GM21526 (cell line): ENCODE data around the gene LST1.
"Not testable (repeated sequence)": the region's sequence is repeated elsewhere in the genome, so short reads cannot be mapped to it uniquely, and the experiment has no call there.

Experiments used
- ATAC-seq: cut with Tn5 transposase; IDR thresholded peaks from one replicate; pipeline ENCODE4 v1.9.1; 2021; ENCODE audit warnings: moderate library complexity; ENCODE audit not compliant: unreplicated experiment, low FRiP score

LST1 gene

DNA sequence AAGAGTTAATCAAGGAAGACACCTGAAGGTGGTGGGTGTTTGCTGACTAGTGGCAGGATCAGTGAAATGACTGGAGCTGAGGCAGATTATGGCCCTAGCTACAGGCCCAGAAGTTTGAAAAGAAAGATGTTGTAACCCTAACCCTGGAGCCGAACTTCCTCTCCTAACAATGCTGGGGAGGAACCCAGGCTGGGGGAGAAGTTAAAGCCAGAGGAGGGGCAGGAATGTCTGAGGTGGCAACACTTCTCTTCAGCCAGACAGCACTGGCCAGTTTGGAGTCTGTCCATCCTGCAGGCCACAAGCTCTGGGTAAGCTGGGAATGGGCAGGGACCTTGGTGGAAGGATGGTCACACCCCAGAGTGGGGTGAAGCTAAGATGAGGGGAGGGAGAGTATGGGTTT is at the start of gene LST1:
TSS of gene LST1 (plus strand) at position 270 of the 400 bp plus-strand sequence. CDS start 1,023 bp downstream, outside the sequence.
- no peak for ATAC-seq

GRCh38 chr6:31538805-31539400 is 47.2 kb upstream of the LST1 start:
- ATAC-seq: no peak

DNA sequence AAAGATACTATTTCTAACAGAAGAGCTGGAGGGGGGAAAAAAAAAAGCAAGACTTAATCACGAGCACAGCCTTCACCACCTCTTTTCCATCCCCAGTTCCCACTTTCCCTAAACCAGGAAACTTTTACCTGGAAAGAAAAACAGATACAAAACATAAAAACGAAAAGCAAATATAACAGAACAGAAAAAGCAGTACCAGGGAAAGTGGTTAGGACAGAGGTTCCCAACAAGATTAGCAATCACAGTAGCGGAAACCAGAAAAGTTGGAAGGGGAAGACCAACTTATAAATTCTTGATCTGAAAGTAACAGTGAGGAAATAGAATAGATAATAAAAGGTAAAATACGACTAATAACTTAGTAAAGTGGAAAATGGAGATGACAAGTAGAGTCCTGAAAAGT is 45.4 kb upstream of the LST1 start:
- no peak for ATAC-seq

GRCh38 chr6:31541059-31541657 is 44.9 kb upstream of the LST1 start:
- ATAC-seq: no peak

DNA sequence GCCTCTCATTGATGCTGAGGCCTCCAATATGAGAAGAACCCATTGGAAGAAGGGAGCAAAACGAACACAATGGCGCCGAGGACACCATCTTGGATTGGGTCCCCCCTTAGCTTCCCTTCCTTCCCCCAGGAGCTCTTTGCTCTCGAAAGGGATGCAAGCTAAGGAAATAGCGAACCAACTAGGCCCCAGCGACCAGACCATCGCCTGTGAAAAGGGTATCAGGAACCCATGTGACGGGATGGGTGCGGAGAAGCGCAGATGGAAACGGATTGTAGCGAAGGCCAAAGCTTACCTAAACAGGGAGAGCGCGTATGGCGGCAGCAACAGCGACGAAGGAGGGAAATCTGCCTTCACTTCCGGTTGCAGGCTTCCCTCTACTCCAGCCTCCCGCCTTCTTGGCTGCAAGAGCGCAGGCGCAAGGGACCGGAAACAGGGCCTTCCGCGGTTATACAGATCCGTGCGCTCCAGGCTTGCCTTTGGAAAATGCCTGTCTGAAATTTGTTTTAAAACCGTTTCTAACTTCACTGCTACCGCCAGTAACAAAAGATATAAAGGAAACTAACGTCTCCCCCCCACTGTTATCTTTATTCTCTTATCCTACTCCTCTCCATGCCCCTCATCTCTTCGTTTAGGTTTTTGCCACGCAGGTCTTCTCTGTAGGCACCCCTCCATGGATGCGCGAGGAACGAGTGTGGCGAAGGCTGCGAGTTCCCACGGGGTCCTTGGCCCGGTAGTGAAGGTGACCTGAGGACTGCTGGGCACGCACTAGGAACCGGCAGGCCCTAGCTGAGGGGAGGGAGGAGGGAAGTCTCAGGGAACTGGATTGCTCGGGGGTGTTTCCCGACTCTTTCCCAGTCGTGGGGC is 44.2 kb upstream of the LST1 start, which contains the start of gene DDX39B:
TSS of gene DDX39B (minus strand) at position 346 of the 864 bp plus-strand sequence. CDS start 1,471 bp downstream, outside the sequence.
- ATAC-seq: peak; percentile 43

GRCh38 chr6:31543639-31544038 is 42.4 kb upstream of the LST1 start:
- no peak for ATAC-seq

GRCh38 chr6:31544676-31545075 is 41.4 kb upstream of the LST1 start:
- no peak for ATAC-seq

DNA sequence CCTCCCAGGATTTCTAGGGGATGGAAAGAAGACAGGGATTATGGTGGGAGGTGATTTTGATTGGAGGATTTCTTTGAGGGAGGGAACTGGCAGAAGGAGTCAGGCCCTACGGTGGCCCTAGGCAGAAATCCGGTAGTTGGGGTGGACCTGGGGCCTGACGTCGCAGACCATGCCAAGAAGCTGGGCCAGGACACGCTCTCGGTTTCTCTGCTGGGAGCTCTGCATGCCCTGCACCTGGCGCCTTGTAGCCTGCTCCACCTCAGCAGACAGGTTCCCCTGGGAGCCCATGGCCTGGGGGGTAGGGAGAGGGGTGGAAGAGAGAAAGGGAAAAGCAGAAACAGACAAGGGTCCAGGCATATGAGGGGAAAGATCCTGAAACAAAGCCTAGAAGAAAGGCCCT is 40.8 kb upstream of the LST1 start:
- no peak for ATAC-seq

GRCh38 chr6:31546339-31546957 is 39.6 kb upstream of the LST1 start, which contains the start of gene ATP6V1G2:
ATP6V1G2 (minus strand) TSS chr6:31546608; CDS start chr6:31546559, 49 bp downstream.
- ATAC-seq: no peak

DNA sequence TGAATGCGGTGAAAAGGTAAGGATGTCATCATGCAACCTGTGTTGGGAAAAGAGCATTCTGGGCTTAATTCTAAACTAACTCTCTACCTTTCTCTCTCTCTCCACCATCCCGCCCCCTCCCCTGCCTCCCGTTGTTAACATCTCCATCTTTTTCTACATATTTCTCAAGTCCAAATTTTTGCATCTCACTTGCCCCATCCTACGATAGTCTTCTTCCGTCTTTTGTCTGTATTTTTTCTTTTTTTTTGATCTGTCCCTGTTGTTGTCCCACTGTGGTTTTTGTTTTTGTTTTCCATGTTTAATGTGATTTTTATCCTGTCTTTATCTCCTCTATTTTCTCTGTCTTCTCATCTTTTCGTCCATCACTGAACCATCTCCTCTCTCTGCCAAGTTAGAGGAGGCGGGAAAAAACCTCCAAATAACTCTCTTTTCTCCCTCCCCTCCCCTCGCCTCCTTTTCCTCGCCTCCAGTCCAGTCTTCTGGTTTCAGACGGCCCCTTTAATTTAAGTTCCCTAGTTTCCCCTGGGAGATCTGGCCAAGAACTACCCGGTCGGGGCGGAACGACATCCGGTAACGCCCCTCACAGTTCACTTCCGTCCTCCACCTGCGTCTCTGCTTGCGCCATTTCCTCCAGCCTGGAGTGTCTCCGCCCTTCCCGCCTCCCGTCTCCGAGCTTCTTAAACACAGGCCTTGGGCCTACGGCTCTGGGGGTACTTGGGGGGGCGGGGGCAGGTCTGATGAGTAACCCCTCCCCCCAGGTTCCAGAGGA is 38.9 kb upstream of the LST1 start, which contains the start of gene NFKBIL1:
TSS of gene NFKBIL1 (plus strand) at position 651 of the 769 bp plus-strand sequence. CDS start at position 738, 87 bp downstream.
- ATAC-seq: peak; percentile 49

- ATAC-seq: no peak
Observed at GRCh38 chr6:31547727-31548543, 38.1 kb upstream of the LST1 start.

- no peak for ATAC-seq
Observed at GRCh38 chr6:31548544-31548873, 37.6 kb upstream of the LST1 start.

DNA sequence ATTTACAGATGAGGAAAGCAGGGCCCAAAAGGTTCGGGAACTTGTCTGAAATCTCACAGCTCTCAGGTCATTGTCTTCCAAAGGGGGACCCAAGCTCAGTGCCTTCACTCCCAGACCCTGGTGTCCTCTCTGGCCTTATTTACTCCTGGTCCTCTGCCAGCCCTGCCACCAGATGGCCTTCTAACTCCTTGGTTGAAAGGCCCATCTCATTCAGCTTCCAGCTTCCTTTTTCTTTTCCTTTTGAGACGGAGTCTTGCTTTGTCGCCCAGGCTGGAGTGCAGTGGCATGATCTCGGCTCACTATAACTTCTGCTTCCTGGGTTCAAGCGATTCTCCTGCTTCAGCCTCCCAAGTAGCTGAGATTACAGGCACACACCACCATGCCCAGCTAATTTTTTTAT is 34.7 kb upstream of the LST1 start:
- ATAC-seq: not testable (repeated sequence)

- ATAC-seq: no peak
Observed at GRCh38 chr6:31556307-31556706, 29.8 kb upstream of the LST1 start.

GRCh38 chr6:31557443-31558317 is 28.4 kb upstream of the LST1 start:
- no peak for ATAC-seq

DNA sequence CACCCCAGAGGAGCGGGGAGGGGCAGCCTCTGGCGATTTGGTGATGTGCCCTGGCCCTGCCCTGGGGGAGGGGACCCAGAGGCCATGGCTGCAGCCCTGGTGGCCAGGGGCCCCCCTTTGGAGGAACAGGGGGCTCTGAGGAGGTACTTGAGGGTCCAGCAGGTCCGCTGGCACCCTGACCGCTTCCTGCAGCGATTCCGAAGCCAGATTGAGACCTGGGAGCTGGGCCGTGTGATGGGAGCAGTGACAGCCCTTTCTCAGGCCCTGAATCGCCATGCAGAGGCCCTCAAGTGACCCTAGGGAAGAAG is 27.8 kb upstream of the LST1 start:
- no peak for ATAC-seq

GRCh38 chr6:31558631-31559500 is 27.2 kb upstream of the LST1 start:
- no peak for ATAC-seq

DNA sequence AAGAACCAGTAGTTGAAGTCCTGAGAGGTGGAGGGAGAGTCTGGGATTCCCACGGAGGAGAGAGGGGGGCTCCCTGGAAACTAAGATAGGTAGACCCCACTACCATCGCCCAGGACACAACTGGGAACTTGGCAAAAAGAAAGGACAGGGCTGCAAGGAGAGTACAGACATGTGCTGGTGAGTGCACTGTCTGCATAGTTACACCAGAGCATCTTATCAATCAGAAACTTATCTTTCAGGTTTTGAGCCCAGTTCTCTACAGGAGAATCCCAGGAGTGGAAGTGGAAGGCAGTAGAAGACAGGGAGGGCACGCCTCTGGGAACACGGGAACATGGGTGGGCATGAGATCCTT is 26.5 kb upstream of the LST1 start:
- ATAC-seq: no peak
